ENCODE measurements around the gene IL1RAP.
"Not testable (repeated sequence)": the region's sequence is repeated elsewhere in the genome, so short reads cannot be mapped to it uniquely, and the experiment has no call there.

The IL1RAP gene

DNA sequence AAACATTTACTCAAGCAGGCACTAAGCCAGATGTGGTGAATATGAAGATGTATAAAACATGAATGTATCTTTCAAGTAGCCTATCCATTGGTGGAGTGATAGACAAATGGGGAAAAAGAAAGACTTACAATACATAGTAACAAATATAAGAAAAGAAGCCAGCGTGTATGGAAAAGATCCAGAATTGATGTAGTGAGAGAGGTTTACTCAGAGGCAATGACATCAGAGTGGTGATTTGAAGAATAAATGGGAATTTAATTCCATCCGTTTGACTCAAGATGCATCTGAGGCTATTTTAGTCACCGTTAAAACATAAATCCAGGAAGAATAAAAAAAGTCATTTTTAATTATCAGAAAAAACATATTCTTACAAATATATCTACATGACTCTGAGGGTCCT is 162.6 kb downstream of the IL1RAP start:
- Histone ChIP-seq H3K4me3 (no peak overlapping the region), H3K27ac (no peak overlapping the region)
- no peak for DNase-seq (ENCODE audit: low spot score)
- TF ChIP-seq, protein P1, sequence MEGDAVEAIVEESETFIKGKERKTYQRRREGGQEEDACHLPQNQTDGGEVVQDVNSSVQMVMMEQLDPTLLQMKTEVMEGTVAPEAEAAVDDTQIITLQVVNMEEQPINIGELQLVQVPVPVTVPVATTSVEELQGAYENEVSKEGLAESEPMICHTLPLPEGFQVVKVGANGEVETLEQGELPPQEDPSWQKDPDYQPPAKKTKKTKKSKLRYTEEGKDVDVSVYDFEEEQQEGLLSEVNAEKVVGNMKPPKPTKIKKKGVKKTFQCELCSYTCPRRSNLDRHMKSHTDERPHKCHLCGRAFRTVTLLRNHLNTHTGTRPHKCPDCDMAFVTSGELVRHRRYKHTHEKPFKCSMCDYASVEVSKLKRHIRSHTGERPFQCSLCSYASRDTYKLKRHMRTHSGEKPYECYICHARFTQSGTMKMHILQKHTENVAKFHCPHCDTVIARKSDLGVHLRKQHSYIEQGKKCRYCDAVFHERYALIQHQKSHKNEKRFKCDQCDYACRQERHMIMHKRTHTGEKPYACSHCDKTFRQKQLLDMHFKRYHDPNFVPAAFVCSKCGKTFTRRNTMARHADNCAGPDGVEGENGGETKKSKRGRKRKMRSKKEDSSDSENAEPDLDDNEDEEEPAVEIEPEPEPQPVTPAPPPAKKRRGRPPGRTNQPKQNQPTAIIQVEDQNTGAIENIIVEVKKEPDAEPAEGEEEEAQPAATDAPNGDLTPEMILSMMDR (IDR thresholded peaks at IDR 0.05), result no peak

DNA sequence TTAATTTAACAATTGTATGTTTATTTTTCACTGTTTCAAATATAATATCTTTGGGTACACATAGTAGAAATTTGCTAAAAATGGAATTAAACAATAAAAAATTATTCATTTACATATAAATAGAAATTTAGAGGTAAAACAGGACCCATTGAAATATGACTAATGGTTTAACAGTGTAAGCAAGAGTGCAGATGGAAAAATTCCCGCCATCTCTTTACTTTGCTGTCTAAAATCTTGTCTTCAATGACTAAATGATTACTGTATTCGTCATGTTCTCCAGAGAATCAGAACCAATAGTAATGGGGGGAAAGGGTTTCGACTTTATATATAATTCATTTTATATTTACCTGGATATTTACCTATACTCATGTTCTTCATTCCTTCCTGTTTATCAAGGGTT is 163.1 kb downstream of the IL1RAP start:
- TF ChIP-seq, protein P1 (IDR thresholded peaks at IDR 0.05), result no peak
- DNase-seq (ENCODE audit: low spot score), result no peak
- Histone ChIP-seq H3K4me3 (no peak overlapping the region), H3K27ac (no peak overlapping the region)

DNA sequence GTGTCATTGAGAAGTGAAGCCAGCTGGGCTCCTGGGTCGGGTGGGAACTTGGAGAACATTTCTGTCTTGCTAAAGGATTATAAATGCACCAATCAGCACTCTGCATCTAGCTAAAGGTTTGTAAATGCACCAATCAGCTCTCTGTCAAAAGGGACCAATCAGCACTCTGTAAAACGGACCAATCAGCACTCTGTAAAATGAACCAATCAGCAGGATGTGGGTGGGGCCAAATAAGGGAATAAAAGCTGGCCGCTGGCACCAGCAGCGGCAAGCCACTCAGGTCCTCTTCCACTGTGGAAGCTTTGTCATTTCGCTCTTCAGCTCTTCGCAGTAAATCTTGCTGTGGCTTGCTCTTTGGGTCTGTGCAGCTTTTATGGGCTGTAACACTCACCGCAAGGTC is 164.0 kb downstream of the IL1RAP start:
- H3K27ac ChIP-seq; DNase-seq (ENCODE audit: low spot score); H3K4me3 ChIP-seq: not testable (repeated sequence)

DNA sequence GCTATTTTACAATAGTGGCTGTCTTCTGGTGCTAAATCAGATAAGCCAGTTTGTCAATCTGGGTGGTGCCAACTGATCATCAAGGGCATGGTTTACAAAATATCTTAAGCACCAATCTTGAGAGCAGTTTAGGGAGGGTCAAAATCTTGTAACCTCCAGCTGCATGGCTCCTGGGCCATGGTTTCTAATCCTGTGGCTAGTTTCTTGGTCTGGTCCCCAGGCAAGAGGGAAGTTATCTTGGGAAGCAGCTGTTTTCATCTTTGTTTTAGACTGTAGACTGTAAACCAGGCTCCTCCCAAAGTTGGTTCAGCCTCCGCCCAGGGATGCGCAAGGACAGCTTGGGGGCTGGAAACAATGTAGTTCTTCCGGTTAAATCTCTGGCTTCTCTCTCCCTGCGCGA is 166.8 kb downstream of the IL1RAP start:
- TF ChIP-seq, protein P1 (IDR thresholded peaks at IDR 0.05), result no peak
- Histone ChIP-seq H3K4me3 (no peak overlapping the region), H3K27ac (no peak overlapping the region)
- no peak for DNase-seq (ENCODE audit: low spot score)

DNA sequence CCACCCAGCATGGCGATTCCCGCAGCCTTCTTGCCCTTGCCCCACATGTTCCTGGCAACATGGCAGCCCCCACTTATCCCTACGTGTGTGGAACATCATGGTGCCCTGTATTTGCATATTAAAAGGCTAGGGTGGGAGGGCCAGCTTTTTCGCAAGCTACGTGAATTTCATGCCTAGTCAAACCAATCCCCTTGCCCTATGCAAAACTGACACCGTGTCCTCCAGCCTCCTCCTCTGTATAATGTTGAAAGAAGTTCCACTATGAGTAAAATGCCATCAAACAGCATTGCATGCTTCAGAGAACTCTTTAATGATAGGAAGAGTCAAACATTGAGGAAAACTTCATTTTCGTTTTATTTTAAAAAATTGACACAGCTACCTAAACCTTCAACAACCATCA is 170.9 kb downstream of the IL1RAP start:
- TF ChIP-seq, protein P1 (IDR thresholded peaks at IDR 0.05), result no peak
- Histone ChIP-seq H3K27ac (no peak overlapping the region), H3K4me3 (no peak overlapping the region)
- DNase-seq (ENCODE audit: low spot score), result no peak

DNA sequence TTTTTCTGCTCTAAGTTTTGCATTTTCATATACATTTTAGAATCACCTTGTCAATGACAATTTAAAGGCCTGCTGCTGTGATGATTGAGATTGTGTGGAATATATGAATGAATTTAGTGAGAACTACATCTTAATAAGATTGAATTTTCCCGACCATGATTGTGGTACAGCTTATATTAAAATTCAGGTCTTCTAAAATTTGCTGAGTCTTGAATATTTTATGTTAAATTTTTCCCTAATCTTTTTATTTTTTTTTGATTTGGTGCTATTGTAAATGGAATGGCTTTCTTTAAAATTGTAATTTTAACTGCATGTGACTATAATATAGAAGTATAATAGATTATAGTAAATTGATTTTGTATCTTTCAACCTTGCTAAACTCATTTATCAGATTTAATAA is 172.1 kb downstream of the IL1RAP start:
- TF ChIP-seq, protein P1 (IDR thresholded peaks at IDR 0.05), result no peak
- H3K4me3 ChIP-seq, result no peak overlapping the region
- H3K27ac ChIP-seq, result no peak overlapping the region
- no peak for DNase-seq (ENCODE audit: low spot score)

DNA sequence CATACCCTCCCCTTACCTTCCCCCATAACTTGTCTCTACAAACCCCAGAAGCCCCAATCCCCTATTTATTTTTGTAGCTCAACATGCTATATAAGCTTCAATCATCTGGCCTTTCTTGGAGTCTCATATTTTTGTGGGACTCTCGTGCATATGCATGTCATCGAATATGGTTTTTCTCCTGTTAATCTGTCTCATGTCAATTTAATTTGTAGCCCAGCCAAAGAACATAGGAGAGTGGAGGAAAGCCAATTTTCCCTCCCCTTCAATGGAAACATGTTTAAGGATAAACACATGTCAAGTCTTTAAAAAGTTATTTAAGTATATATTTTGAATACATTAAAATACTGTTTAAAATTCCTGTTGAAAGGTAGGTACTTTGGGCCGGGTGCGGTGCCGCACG is 176.4 kb downstream of the IL1RAP start:
- TF ChIP-seq, protein P1 (IDR thresholded peaks at IDR 0.05), result no peak
- H3K27ac ChIP-seq, result no peak overlapping the region
- no peak overlapping the region for H3K4me3 ChIP-seq
- no peak for DNase-seq (ENCODE audit: low spot score)

DNA sequence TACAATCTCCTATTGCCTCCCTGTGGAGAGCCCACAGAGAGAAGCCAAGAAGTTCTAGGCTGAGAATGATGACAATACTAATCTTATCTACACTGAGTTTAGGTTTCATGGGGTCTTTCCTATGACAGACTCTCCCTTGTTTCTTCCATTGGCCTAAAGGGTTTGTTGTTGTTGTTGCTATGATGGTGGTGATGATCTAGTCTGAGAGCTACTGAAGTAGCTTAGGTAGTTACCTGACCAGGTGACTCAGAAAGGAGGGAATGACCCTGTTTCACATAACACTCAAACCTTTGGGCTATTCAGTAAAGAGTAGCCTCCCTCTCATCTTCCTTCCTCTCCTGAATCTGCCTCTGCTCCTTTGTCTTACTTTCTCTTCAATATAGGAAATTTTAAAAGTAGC is 178.4 kb downstream of the IL1RAP start:
- TF ChIP-seq, protein P1 (IDR thresholded peaks at IDR 0.05), result no peak
- no peak overlapping the region for H3K27ac ChIP-seq
- no peak overlapping the region for H3K4me3 ChIP-seq
- no peak for DNase-seq (ENCODE audit: low spot score)
